KG1 (cell line): Measurements from ENCODE around the gene ALPK3.

Source experiments
- DNase-seq: peaks from one replicate; lab custom pipeline; 2025; lab: John Stamatoyannopoulos, UW

The ALPK3 gene

GRCh38 chr15:84799511-84800187, 17.5 kb upstream of the ALPK3 start:
- no peak for DNase-seq

GRCh38 chr15:84800365-84800806, 16.8 kb upstream of the ALPK3 start:
- no peak for DNase-seq

- DNase-seq, result no peak
Measured at GRCh38 chr15:84804005-84804900, 12.9 kb upstream of the ALPK3 start.

GRCh38 chr15:84805221-84805620, 11.9 kb upstream of the ALPK3 start:
- DNase-seq, result no peak

- no peak for DNase-seq
Measured at GRCh38 chr15:84807228-84807627, 9.9 kb upstream of the ALPK3 start.

GRCh38 chr15:84810073-84810840, 6.9 kb upstream of the ALPK3 start:
- no peak for DNase-seq

GRCh38 chr15:84811151-84811550, 6.0 kb upstream of the ALPK3 start:
- DNase-seq, result no peak

- no peak for DNase-seq
Measured at GRCh38 chr15:84811828-84812227, 5.3 kb upstream of the ALPK3 start.

- DNase-seq, result no peak
Measured at GRCh38 chr15:84812842-84813241, 4.3 kb upstream of the ALPK3 start.

GRCh38 chr15:84813435-84813834, 3.7 kb upstream of the ALPK3 start:
- no peak for DNase-seq

- no peak for DNase-seq
Measured at GRCh38 chr15:84813931-84814330, 3.2 kb upstream of the ALPK3 start.

GRCh38 chr15:84814916-84815315, 2.2 kb upstream of the ALPK3 start:
- no peak for DNase-seq

- DNase-seq, result no peak
Measured at GRCh38 chr15:84817466-84818081, 418 bp downstream of the ALPK3 start.

GRCh38 chr15:84818261-84819131, 1.3 kb downstream of the ALPK3 start:
- no peak for DNase-seq

GRCh38 chr15:84819291-84819768, 2.2 kb downstream of the ALPK3 start:
- DNase-seq, result no peak

- DNase-seq, result no peak
Measured at GRCh38 chr15:84819791-84820190, 2.6 kb downstream of the ALPK3 start.

- DNase-seq, result no peak
Measured at GRCh38 chr15:84821501-84822021, 4.4 kb downstream of the ALPK3 start.

- no peak for DNase-seq
Measured at GRCh38 chr15:84822653-84823281, 5.6 kb downstream of the ALPK3 start.

- DNase-seq, result no peak
Measured at GRCh38 chr15:84823282-84823878, 6.2 kb downstream of the ALPK3 start.
